ENCODE data around the gene IDE. TPM values are rescaled to one million over a fixed set of nuclear protein-coding genes. Genes with fewer than 3 reads are reported as not detected.
"Not testable (repeated sequence)": the region's sequence is repeated elsewhere in the genome, so short reads cannot be mapped to it uniquely, and the experiment has no call there.

The IDE gene
- total and polyA plus RNA-seq, 2 donors (not counting 3 experiments of a cell fraction or from before 2014, with no cell fraction given): 10.7 to 52.6 TPM

- no peaks in the 10 kb centered on the region for H3K27me3 ChIP-seq (ENCODE audit: control insufficient read depth in 2 of 2, insufficient read depth in 2 of 2, low read length in 2 of 2)
- no peaks in the 10 kb centered on the region for H3K79me2 ChIP-seq (ENCODE audit: control insufficient read depth, insufficient read depth, low read length)
- DNase-seq (ENCODE audit: low read depth, low spot score): no peak
- H3K36me3 ChIP-seq (ENCODE audit: control insufficient read depth in 2 of 2, extremely low read depth in 1 of 2, insufficient read depth in 2 of 2, low read length in 2 of 2): peaks cover 12 to 25% of the 10 kb centered on the region in 2 experiments
- intact Hi-C loops (cut with micrococcal nuclease) (no loop called here), dilution Hi-C loops (cut with MboI; ENCODE audit: extremely low pct_ligation_motif_present, low sequenced_read_pairs) (no loop called here)
- no peak overlapping the region for H3K27ac ChIP-seq (ENCODE audit: insufficient read depth, low read depth, low read length)
- TF ChIP-seq GATA2 (IDR thresholded peaks at IDR 0.05; ENCODE audit: insufficient read depth, insufficient read length, low read depth, low read length): no peak
- TF ChIP-seq POLR2A (IDR thresholded peaks at IDR 0.05; ENCODE audit: low read depth, low read length): no peak
- no peak for TF ChIP-seq POLR2AphosphoS5 (IDR thresholded peaks at IDR 0.05; ENCODE audit: insufficient read depth, low read depth, low read length)
- TF ChIP-seq CTCF (IDR thresholded peaks at IDR 0.05; ENCODE audit: extremely low read depth in 1 of 2, insufficient read depth in 1 of 2, low read depth in 1 of 2, low read length in 2 of 2): no peak
- no peak for TF ChIP-seq EZH2 (IDR thresholded peaks at IDR 0.05; ENCODE audit: borderline replicate concordance, low read depth, low read length, severe bottlenecking)
- TF ChIP-seq MAX (IDR thresholded peaks at IDR 0.05; ENCODE audit: insufficient read depth, insufficient read length): no peak
- TF ChIP-seq FOS (IDR thresholded peaks at IDR 0.05; ENCODE audit: borderline replicate concordance, insufficient read depth, low read length): no peak
- TF ChIP-seq MYC (IDR thresholded peaks at IDR 0.05; ENCODE audit: low read depth, low read length): no peak
- no peak for TF ChIP-seq JUN (IDR thresholded peaks at IDR 0.05; ENCODE audit: borderline replicate concordance, insufficient read depth, insufficient read length, low read depth)
- no peaks in the 10 kb centered on the region for H3K4me1 ChIP-seq (ENCODE audit: control insufficient read depth, extremely low read depth, insufficient read depth, low read length)
- no peak overlapping the region for H2AFZ ChIP-seq (ENCODE audit: low read depth, low read length)
- CTCF ChIA-PET: interaction anchor here (1.9 kb wide), 1 partner anchor 9 kb away, joined by 5 read pairs; no protein-coding TSS in a partner anchor
- H3K9ac ChIP-seq (replicated peaks; ENCODE audit: extremely low read depth, insufficient read depth, low read length): no peak overlapping the region
- no peak for FAIRE-seq
- H3K9me3 ChIP-seq (replicated peaks; ENCODE audit: control insufficient read depth, insufficient read depth, low read length): no peaks in the 10 kb centered on the region
- no peak overlapping the region for H3K4me3 ChIP-seq (replicated peaks in 1 of 3; ENCODE audit: insufficient read depth in 1 of 3, low read depth in 1 of 3, low read length in 3 of 3)
- H3K4me2 ChIP-seq (ENCODE audit: insufficient read depth, low read length): no peak overlapping the region
- H3K9me1 ChIP-seq (replicated peaks; ENCODE audit: control insufficient read depth, extremely low read depth, insufficient read depth, low read length): no peaks in the 10 kb centered on the region
- no TSS peak for BruUV-seq (replicated peaks)
- H4K20me1 ChIP-seq (replicated peaks; ENCODE audit: control insufficient read depth, extremely low read depth, insufficient read depth, low read length): no peaks in the 10 kb centered on the region
- POLR2A ChIA-PET: interaction anchor here (1.0 kb wide), 1 partner anchor 13 kb away, joined by 7 read pairs; no protein-coding TSS in a partner anchor
Observed at GRCh38 chr10:92463582-92463981, 110.3 kb downstream of the IDE start.

GRCh38 chr10:92454955-92455354 lies 118.9 kb downstream of the IDE start:
- POLR2A ChIA-PET; H3K27ac ChIP-seq (ENCODE audit: insufficient read depth, low read depth, low read length); H3K9me1 ChIP-seq (replicated peaks; ENCODE audit: control insufficient read depth, extremely low read depth, insufficient read depth, low read length); H4K20me1 ChIP-seq (replicated peaks; ENCODE audit: control insufficient read depth, extremely low read depth, insufficient read depth, low read length); BruUV-seq (replicated peaks); H3K9me3 ChIP-seq (replicated peaks; ENCODE audit: control insufficient read depth, insufficient read depth, low read length); intact Hi-C loops (cut with micrococcal nuclease); H3K79me2 ChIP-seq (ENCODE audit: control insufficient read depth, insufficient read depth, low read length); H3K27me3 ChIP-seq (ENCODE audit: control insufficient read depth in 2 of 2, insufficient read depth in 2 of 2, low read length in 2 of 2); H3K4me3 ChIP-seq (replicated peaks in 1 of 3; ENCODE audit: insufficient read depth in 1 of 3, low read depth in 1 of 3, low read length in 3 of 3); H2AFZ ChIP-seq (ENCODE audit: low read depth, low read length); H3K4me1 ChIP-seq (ENCODE audit: control insufficient read depth, extremely low read depth, insufficient read depth, low read length); dilution Hi-C loops (cut with MboI; ENCODE audit: extremely low pct_ligation_motif_present, low sequenced_read_pairs); H3K4me2 ChIP-seq (ENCODE audit: insufficient read depth, low read length); CTCF ChIA-PET; DNase-seq (ENCODE audit: low read depth, low spot score); H3K9ac ChIP-seq (replicated peaks; ENCODE audit: extremely low read depth, insufficient read depth, low read length): not testable (repeated sequence)
- FAIRE-seq: peak; percentile 21
- H3K36me3 ChIP-seq (ENCODE audit: control insufficient read depth in 2 of 2, extremely low read depth in 1 of 2, insufficient read depth in 2 of 2, low read length in 2 of 2): peaks cover 18 to 20% of the 10 kb centered on the region in 2 experiments
